Esophagus muscularis mucosa (tissue), 4 donors: ENCODE data around the gene ITGBL1. TPM values are rescaled to one million over a fixed set of nuclear protein-coding genes. Genes with fewer than 3 reads are reported as not detected.

Experiments
- DNase-seq: peaks from one replicate; pipeline ENCODE4 v3.0.0-alpha.2; 2017; ENCODE audit errors: extremely low spot score
- H3K27ac ChIP-seq, 4 donors: fragments of 200-600 bp; sonication (generic); replicated peaks in 1 of 4; 1 replicate in 3 of 4; 2 replicates in 1 of 4; pipeline ENCODE4 v1.5.1; 2016 to 2019; ENCODE audit warnings: mild to moderate bottlenecking in 1 of 4
- H3K27me3 ChIP-seq, 4 donors: fragments of 200-600 bp; sonication (generic); one replicate each; pipeline versions ENCODE4 v1.5.1 to v1.6.0; 2016 to 2019
- H3K36me3 ChIP-seq, 4 donors: fragments of 200-600 bp; sonication (generic); one replicate each; pipeline ENCODE4 v1.5.1; 2016 to 2019
- H3K4me1 ChIP-seq, 4 donors: fragments of 200-600 bp; sonication (generic); one replicate each; pipeline ENCODE4 v1.5.1; 2016 to 2019
- H3K4me3 ChIP-seq, 4 donors: fragments of 200-600 bp; sonication (generic); 1 replicate in 2 of 4; 2 replicates in 2 of 4; pipeline ENCODE4 v1.5.1; 2016 to 2019; ENCODE audit warnings: mild to moderate bottlenecking in 4 of 4, moderate library complexity in 1 of 4
- H3K9me3 ChIP-seq, 4 donors: fragments of 200-600 bp; sonication (generic); 1 replicate in 3 of 4; 2 replicates in 1 of 4; pipeline ENCODE4 v1.5.1; 2016 to 2019
- CTCF ChIP-seq, 3 experiments: fragments of 200-600 bp in 2 of 3; fragments of 450-650 bp in 1 of 3; sonication (generic) in 2 of 3; IDR thresholded peaks; one replicate each; pipeline ENCODE4 v1.5.1; 2017 to 2019; ENCODE audit warnings: antibody characterized with exemption in 3 of 3, mild to moderate bottlenecking in 2 of 3, moderate library complexity in 1 of 3
- EP300 ChIP-seq: sonication (generic); formaldehyde crosslinking; IDR thresholded peaks from one replicate; pipeline ENCODE4 v1.6.1; 2017; ENCODE audit warnings: antibody characterized with exemption
- POLR2A ChIP-seq: fragments of 450-650 bp; IDR thresholded peaks from one replicate; pipeline ENCODE4 v1.6.1; 2017; ENCODE audit warnings: antibody characterized with exemption, moderate library complexity, mild to moderate bottlenecking, low read depth
- POLR2AphosphoS5 ChIP-seq, 2 donors: sonication (generic); formaldehyde crosslinking; IDR thresholded peaks; one replicate each; pipeline ENCODE4 v1.6.1; 2017; ENCODE audit warnings: antibody characterized with exemption in 2 of 2
- WGBS: methylation state at CpG from one replicate; pipeline ENCODE4 v1.1.5; 2018; 5-methylcytosine and 5-hydroxymethylcytosine counted together
- intact Hi-C: fragments of 100-400 bp; cut with DNase I; formaldehyde crosslinking; loops from one replicate; pipeline ENCODE4 v1.15.1; 2023
- total RNA-seq, 4 donors: library from RNA; depleted of rRNA; stranded (reverse); fragments of >200 nt; gene quantifications; one replicate each; pipeline versions ENCODE4 v1.1.0 to v1.2.1, GENCODE V29; 2016

ITGBL1 gene
- total RNA-seq, 4 donors from 2014 or later: 8.3 to 20.0 (median 13.8) TPM

GRCh38 chr13:101703081-101703480 lies 250.6 kb downstream of the ITGBL1 start:
- Histone ChIP-seq H3K27me3 (no peaks in the 10 kb centered on the region), H3K4me3 (no peak overlapping the region), H3K4me1 (peaks cover 0 to 30% (median 20%) of the 10 kb centered on the region in 4 donors), H3K27ac (no peak overlapping the region), H3K36me3 (no peaks in the 10 kb centered on the region), H3K9me3 (no peaks in the 10 kb centered on the region)
- DNase-seq: no peak
- TF ChIP-seq EP300: no peak
- TF ChIP-seq POLR2AphosphoS5 (IDR thresholded peaks at IDR 0.05): no peak
- TF ChIP-seq POLR2A: no peak
- no peak for TF ChIP-seq CTCF (IDR thresholded peaks at IDR 0.05)
- 91% methylated on average over 1 of the region's 1 CpG for WGBS
- intact Hi-C loops: no loop called here

DNA sequence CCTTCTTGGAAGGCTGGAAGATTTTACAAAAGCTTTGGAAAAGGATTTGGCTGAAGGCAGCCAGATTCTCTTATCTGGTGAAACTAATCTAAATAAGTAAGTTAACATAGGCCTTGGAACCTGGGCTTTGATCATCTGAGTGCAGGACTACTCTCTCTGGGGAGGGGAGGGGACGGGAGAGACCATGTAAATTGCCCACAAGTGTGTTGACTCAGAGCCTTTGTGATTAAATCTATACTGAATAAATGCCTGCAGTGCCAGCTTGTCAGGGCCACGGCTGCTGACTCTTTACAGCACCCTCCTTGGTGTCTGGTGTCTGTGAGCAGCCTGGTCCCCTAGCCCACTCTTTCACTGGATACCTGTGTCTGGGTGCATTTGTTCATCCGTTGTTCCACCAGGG lies 251.4 kb downstream of the ITGBL1 start:
- TF ChIP-seq POLR2A (no peak), EP300 (no peak), POLR2AphosphoS5 (IDR thresholded peaks at IDR 0.05) (no peak), CTCF (IDR thresholded peaks at IDR 0.05) (no peak)
- Histone ChIP-seq H3K27me3 (no peaks in the 10 kb centered on the region), H3K4me3 (no peak overlapping the region), H3K4me1 (peaks cover 0 to 27% (median 17%) of the 10 kb centered on the region in 4 donors), H3K36me3 (no peaks in the 10 kb centered on the region), H3K27ac (no peak overlapping the region), H3K9me3 (no peaks in the 10 kb centered on the region)
- intact Hi-C loops: no loop called here
- DNase-seq: no peak
- 72% methylated on average over 3 of the region's 3 CpGs for WGBS

DNA sequence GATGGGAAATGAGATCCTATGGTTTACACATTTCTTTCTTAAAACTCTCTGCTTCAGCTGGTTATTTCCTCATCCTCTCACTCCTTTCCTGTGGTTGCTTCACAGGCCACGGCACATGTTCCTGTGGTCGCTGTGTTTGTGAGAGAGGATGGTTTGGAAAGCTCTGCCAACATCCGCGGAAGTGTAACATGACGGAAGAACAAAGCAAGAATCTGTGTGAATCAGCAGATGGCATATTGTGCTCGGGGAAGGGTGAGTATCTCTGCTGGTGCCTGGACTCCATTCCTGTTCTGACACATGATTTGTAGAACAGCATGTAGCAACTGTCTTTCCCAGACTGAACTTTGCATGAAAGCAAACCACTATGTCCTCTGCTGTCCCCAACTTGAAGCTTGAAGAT lies 254.2 kb downstream of the ITGBL1 start:
- 47% methylated on average over 6 of the region's 6 CpGs for WGBS
- Histone ChIP-seq H3K27me3 (no peaks in the 10 kb centered on the region), H3K4me3 (no peak overlapping the region), H3K9me3 (no peaks in the 10 kb centered on the region), H3K36me3 (no peaks in the 10 kb centered on the region), H3K27ac (no peak overlapping the region), H3K4me1 (peaks cover 0 to 2% (median under 1%) of the 10 kb centered on the region in 4 donors)
- TF ChIP-seq EP300: no peak
- TF ChIP-seq POLR2AphosphoS5 (IDR thresholded peaks at IDR 0.05): no peak
- TF ChIP-seq POLR2A: no peak
- no peak for TF ChIP-seq CTCF (IDR thresholded peaks at IDR 0.05)
- intact Hi-C loops: no loop called here
- no peak for DNase-seq

- Histone ChIP-seq H3K27me3 (no peaks in the 10 kb centered on the region), H3K27ac (no peak overlapping the region), H3K4me1 (peaks cover 0 to 2% (median 0%) of the 10 kb centered on the region in 4 donors), H3K36me3 (no peaks in the 10 kb centered on the region), H3K4me3 (no peak overlapping the region), H3K9me3 (no peaks in the 10 kb centered on the region)
- intact Hi-C loops: no loop called here
- 79% methylated on average over 2 of the region's 2 CpGs for WGBS
- no peak for DNase-seq
- TF ChIP-seq EP300 (no peak), POLR2AphosphoS5 (IDR thresholded peaks at IDR 0.05) (no peak)
These were observed 255.2 kb downstream of the ITGBL1 start for GRCh38 chr13:101707659-101708058.

DNA sequence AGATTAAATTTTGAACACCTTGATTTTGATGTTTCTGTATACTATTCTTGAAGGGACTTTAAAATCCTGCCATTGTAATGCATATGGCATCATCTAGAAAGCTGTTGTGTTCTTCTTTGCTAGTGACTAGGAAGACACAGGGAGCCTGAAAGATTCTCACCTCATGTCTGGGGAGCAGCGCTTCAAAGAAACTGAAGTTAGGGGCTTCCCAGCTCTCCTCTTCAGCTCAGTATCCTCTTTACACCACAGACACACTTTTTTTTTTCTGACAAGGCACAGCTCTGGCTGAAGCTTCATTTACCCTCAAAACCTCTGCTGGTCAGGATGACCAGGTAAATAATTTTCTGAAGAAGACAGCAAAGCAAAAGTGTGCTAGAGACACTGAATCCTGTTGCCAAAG lies 255.6 kb downstream of the ITGBL1 start:
- TF ChIP-seq POLR2AphosphoS5 (IDR thresholded peaks at IDR 0.05) (no peak), EP300 (no peak), POLR2A (no peak), CTCF (IDR thresholded peaks at IDR 0.05) (no peak)
- 92% methylated on average over 1 of the region's 1 CpG for WGBS
- Histone ChIP-seq H3K27me3 (no peaks in the 10 kb centered on the region), H3K9me3 (no peaks in the 10 kb centered on the region), H3K4me1 (peaks cover 0 to 2% (median 0%) of the 10 kb centered on the region in 4 donors), H3K27ac (no peak overlapping the region), H3K36me3 (no peaks in the 10 kb centered on the region), H3K4me3 (no peak overlapping the region)
- intact Hi-C loops: no loop called here
- no peak for DNase-seq
